Measurements from ENCODE around the gene NEK1. TPM values are rescaled to one million over a fixed set of nuclear protein-coding genes. Genes with fewer than 3 reads are reported as not detected.

The NEK1 gene
- total and polyA plus RNA-seq, 4 donors: 3.6 to 32.9 (median 9.3) TPM

DNA sequence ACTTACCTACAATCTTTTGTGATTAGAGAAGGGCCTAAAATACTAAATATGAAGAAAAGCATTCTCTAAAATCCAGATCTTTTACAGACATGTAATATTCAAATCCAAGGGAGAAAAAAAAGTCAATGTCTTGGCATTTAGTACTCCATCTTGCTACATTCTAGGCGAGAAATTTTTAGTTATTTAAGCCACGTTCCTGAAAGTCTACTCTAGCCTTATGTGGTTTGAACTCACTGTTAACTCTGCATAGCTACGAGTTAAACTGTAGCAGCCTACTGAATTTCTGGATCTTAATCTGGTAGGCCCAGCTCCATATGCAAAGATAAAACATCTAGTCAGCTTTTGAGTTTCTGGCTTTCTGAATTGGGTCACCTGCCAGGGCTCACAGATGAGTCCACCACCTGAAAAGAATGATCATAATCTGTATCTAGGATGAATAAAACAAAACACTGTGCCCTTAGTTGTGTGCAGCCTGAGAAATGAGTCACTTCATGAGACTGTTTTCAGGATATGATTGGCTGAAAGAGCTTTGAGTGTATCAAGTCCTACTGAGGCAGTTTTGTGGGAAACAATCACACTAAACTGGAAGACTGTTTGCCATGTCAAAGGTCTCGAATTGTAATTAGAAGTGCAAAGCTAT is 3.2 kb upstream of the NEK1 start:
- TF ChIP-seq, protein P1, sequence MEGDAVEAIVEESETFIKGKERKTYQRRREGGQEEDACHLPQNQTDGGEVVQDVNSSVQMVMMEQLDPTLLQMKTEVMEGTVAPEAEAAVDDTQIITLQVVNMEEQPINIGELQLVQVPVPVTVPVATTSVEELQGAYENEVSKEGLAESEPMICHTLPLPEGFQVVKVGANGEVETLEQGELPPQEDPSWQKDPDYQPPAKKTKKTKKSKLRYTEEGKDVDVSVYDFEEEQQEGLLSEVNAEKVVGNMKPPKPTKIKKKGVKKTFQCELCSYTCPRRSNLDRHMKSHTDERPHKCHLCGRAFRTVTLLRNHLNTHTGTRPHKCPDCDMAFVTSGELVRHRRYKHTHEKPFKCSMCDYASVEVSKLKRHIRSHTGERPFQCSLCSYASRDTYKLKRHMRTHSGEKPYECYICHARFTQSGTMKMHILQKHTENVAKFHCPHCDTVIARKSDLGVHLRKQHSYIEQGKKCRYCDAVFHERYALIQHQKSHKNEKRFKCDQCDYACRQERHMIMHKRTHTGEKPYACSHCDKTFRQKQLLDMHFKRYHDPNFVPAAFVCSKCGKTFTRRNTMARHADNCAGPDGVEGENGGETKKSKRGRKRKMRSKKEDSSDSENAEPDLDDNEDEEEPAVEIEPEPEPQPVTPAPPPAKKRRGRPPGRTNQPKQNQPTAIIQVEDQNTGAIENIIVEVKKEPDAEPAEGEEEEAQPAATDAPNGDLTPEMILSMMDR (IDR thresholded peaks at IDR 0.05; ENCODE audit: control extremely low read depth, extremely low read depth): no peak
- Histone ChIP-seq H3K9ac (ENCODE audit: insufficient read depth in 1 of 2, low read length in 2 of 2) (no peak overlapping the region), H3K36me3 (ENCODE audit: control insufficient read depth in 4 of 4, insufficient read depth in 4 of 4, low read length in 4 of 4) (peaks cover 0 to 2% (median 0%) of the 10 kb centered on the region in 4 donors), H3K4me1 (ENCODE audit: control insufficient read depth in 5 of 5, insufficient read depth in 5 of 5, low read length in 5 of 5) (peaks cover 0 to 24% (median 2%) of the 10 kb centered on the region in 5 donors), H3K27me3 (ENCODE audit: control insufficient read depth in 3 of 3, insufficient read depth in 3 of 3, low read length in 2 of 3) (no peaks in the 10 kb centered on the region), H3K27ac (ENCODE audit: low read depth in 1 of 2, low read length in 1 of 2) (no peak overlapping the region), H3K4me3 (no peak overlapping the region), H3K9me3 (ENCODE audit: control insufficient read depth in 4 of 4, insufficient read depth in 3 of 4, low read length in 3 of 4) (no peaks in the 10 kb centered on the region)
- WGBS, 2 donors: 83 to 88% methylated on average over 4 of the region's 4 CpGs
- no peak for ATAC-seq (ENCODE audit: insufficient read depth, low FRiP score)
- no peak for DNase-seq

DNA sequence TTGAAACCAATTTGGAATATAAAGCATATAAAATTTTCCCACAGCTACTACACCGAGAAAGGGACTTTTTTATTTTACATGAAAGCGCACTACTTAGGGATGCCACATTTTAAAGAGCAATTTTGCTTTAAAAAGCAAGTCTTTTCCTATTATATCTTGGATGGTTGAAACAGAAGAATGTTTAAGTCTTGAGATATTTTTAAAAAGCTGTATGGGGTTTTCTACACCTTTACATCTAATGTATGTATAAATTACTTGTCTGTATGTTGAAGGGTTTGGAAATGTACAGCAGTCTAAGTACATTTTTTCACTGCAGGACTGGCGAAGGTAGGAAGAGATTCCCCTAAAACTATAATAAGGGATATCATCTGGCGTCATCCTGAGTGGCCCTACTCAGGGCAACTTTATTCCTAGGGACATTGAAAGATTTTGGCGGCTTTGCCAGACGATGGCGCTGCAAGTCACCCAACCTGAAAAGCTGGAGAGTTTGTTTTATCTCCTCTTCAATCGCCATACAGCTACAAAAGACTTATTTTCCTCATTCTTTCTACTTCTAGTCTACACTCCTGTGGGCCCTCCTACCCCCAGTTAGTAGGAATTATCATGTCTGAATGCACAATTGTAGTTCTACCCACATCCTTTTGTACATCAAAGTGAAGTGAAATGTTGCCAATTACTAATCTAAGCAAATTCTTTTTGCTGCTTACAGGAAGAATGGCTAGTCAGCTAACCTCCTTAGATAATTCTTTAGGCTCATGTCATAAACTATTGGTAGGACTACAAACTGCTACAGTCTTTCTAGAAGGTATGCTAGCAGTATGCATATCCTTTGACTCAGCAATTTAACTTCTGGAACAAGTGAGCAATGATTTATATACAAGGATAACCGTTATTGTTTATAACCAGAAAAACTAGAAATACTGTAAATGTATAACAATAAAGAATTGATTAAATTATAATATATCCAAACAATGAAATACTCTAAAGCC is 782 bp upstream of the NEK1 start:
- TF ChIP-seq, protein P1 (IDR thresholded peaks at IDR 0.05; ENCODE audit: control extremely low read depth, extremely low read depth): peak; percentile 81
- Histone ChIP-seq H3K4me3 (peak overlapping the region; percentile 40), H3K4me1 (ENCODE audit: control insufficient read depth in 5 of 5, insufficient read depth in 5 of 5, low read length in 5 of 5) (peaks cover 0 to 25% (median 2%) of the 10 kb centered on the region in 5 donors), H3K27ac (ENCODE audit: low read depth in 1 of 2, low read length in 1 of 2) (peak overlapping the region in 1 of 2 donors; percentile 56), H3K27me3 (ENCODE audit: control insufficient read depth in 3 of 3, insufficient read depth in 3 of 3, low read length in 2 of 3) (no peaks in the 10 kb centered on the region), H3K9ac (ENCODE audit: insufficient read depth in 1 of 2, low read length in 2 of 2) (peak overlapping the region in 1 of 2 donors; percentile 75), H3K9me3 (ENCODE audit: control insufficient read depth in 4 of 4, insufficient read depth in 3 of 4, low read length in 3 of 4) (no peaks in the 10 kb centered on the region), H3K36me3 (ENCODE audit: control insufficient read depth in 4 of 4, insufficient read depth in 4 of 4, low read length in 4 of 4) (no peaks in the 10 kb centered on the region)
- WGBS, 2 donors: 2 to 3% methylated on average over 9 of the region's 9 CpGs
- peak; percentile 84 to 93 (median 91) for DNase-seq
- ATAC-seq (ENCODE audit: insufficient read depth, low FRiP score): peak; percentile 75

DNA sequence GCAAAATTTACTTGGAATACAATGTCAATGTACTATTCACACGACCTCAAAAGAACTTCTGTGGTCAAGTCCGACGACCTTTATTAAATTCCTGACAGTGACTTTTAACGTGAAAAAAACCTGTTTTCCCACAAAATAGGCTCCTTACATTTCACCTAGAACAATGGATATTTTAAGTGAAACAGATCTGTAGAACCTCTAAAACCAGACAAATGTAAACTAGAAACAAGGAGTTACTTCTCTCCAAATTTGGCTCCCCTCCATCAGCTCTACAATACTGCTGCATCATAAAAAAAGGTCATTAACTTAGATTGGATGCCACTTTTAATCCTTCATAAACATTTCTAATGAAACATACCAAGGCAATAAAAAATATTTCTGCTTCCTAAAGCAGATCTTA is 1.2 kb downstream of the NEK1 start:
- Histone ChIP-seq H3K27ac (ENCODE audit: low read depth in 1 of 2, low read length in 1 of 2) (no peak overlapping the region), H3K4me3 (no peak overlapping the region), H3K9me3 (ENCODE audit: control insufficient read depth in 4 of 4, insufficient read depth in 3 of 4, low read length in 3 of 4) (no peaks in the 10 kb centered on the region), H3K9ac (ENCODE audit: insufficient read depth in 1 of 2, low read length in 2 of 2) (peak overlapping the region; percentile 0 to 99), H3K27me3 (ENCODE audit: control insufficient read depth in 3 of 3, insufficient read depth in 3 of 3, low read length in 2 of 3) (no peaks in the 10 kb centered on the region), H3K4me1 (ENCODE audit: control insufficient read depth in 5 of 5, insufficient read depth in 5 of 5, low read length in 5 of 5) (peaks cover 0 to 25% (median 2%) of the 10 kb centered on the region in 5 donors), H3K36me3 (ENCODE audit: control insufficient read depth in 4 of 4, insufficient read depth in 4 of 4, low read length in 4 of 4) (no peaks in the 10 kb centered on the region)
- TF ChIP-seq, protein P1 (IDR thresholded peaks at IDR 0.05; ENCODE audit: control extremely low read depth, extremely low read depth): no peak
- ATAC-seq (ENCODE audit: insufficient read depth, low FRiP score) (no peak), DNase-seq (peak in 2 of 3 donors; percentile 35 to 68)
- 41 to 59% methylated on average over 4 of the region's 4 CpGs for WGBS, 2 donors
